Keratinocyte (primary cell): Measurements from ENCODE around the gene TBC1D14. TPM values are rescaled to one million over a fixed set of nuclear protein-coding genes. Genes with fewer than 3 reads are reported as not detected.
A peak's percentile ranks its signal among the peaks of the same experiment; 100 is the strongest.

ENCODE experiments used
- DNase-seq: peaks from one replicate; pipeline ENCODE4 v3.0.0-alpha.2; 2011; ENCODE audit warnings: low read depth, missing footprints, low spot score
- FAIRE-seq: peaks from 2 replicates; lab custom pipeline; 2011; peaks lifted over from hg19 to GRCh38; lab: Jason Lieb, UNC
- H2AFZ ChIP-seq: 2 replicates; pipeline ENCODE4 v1.6.0; 2012; ENCODE audit warnings: low read length, control low read depth, inconsistent platforms; ENCODE audit not compliant: control insufficient read depth
- H3K27ac ChIP-seq: 2 replicates; pipeline ENCODE4 v1.5.1; 2011; ENCODE audit warnings: low read length; ENCODE audit not compliant: control insufficient read depth, insufficient read depth
- H3K27me3 ChIP-seq: 3 replicates; pipeline ENCODE4 v1.6.0; 2011; ENCODE audit warnings: low read length; ENCODE audit not compliant: control insufficient read depth, insufficient read depth; ENCODE audit errors: extremely low read depth
- H3K36me3 ChIP-seq, 2 experiments: 2 replicates in 1 of 2; 3 replicates in 1 of 2; pipeline ENCODE4 v1.5.1; 2011; ENCODE audit warnings: low read length in 2 of 2, mild to moderate bottlenecking in 1 of 2; ENCODE audit not compliant: control insufficient read depth in 2 of 2, insufficient read depth in 2 of 2; ENCODE audit errors: extremely low read depth in 1 of 2
- H3K4me1 ChIP-seq: 3 replicates; pipeline ENCODE4 v1.5.1; 2011; ENCODE audit warnings: low read length; ENCODE audit not compliant: control insufficient read depth, insufficient read depth; ENCODE audit errors: extremely low read depth
- H3K4me2 ChIP-seq: 3 replicates; pipeline ENCODE4 v1.6.0; 2011; ENCODE audit warnings: low read depth, low read length; ENCODE audit not compliant: control insufficient read depth, insufficient read depth; ENCODE audit errors: extremely low read depth
- H3K4me3 ChIP-seq, 3 experiments: fragments of 200-600 bp in 1 of 3; sonication (generic) in 1 of 3; 2 replicates in 2 of 3; 3 replicates in 1 of 3; pipeline ENCODE4 v1.5.1; 2011 to 2016; ENCODE audit warnings: low read length in 3 of 3, mild to moderate bottlenecking in 3 of 3, control low read depth in 2 of 3, inconsistent platforms in 1 of 3, low read depth in 1 of 3, mixed read lengths in 1 of 3, mixed run types in 1 of 3, moderate library complexity in 1 of 3; ENCODE audit not compliant: control insufficient read depth in 2 of 3, insufficient read depth in 2 of 3; ENCODE audit errors: extremely low read depth in 1 of 3
- H3K79me2 ChIP-seq: 2 replicates; pipeline ENCODE4 v1.6.0; 2012; ENCODE audit warnings: low read length; ENCODE audit not compliant: control insufficient read depth, insufficient read depth
- H3K9ac ChIP-seq: 3 replicates; pipeline ENCODE4 v1.6.0; 2011; ENCODE audit warnings: low read length; ENCODE audit not compliant: control insufficient read depth, insufficient read depth; ENCODE audit errors: extremely low read depth
- H3K9me1 ChIP-seq: 3 replicates; pipeline ENCODE4 v1.6.0; 2011; ENCODE audit warnings: low read length; ENCODE audit not compliant: control insufficient read depth, insufficient read depth; ENCODE audit errors: extremely low read depth
- H3K9me3 ChIP-seq: 2 replicates; pipeline ENCODE4 v1.5.1; 2012; ENCODE audit warnings: low read depth, low read length; ENCODE audit not compliant: control insufficient read depth
- H4K20me1 ChIP-seq: 3 replicates; pipeline ENCODE4 v1.6.0; 2011; ENCODE audit warnings: low read length; ENCODE audit not compliant: control insufficient read depth, insufficient read depth; ENCODE audit errors: extremely low read depth
- EZH2 ChIP-seq: IDR thresholded peaks from one replicate; pipeline ENCODE4 v1.6.1; 2012; ENCODE audit warnings: inconsistent platforms, mild to moderate bottlenecking, low read length, moderate library complexity
- dilution Hi-C: fragments of 300-500 bp; cut with MboI; formaldehyde crosslinking; loops from one replicate; pipeline ENCODE4 v1.7.0; 2020; ENCODE audit warnings: low sequenced_read_pairs; ENCODE audit not compliant: extremely low pct_ligation_motif_present
- polyA plus RNA-seq, 5 experiments: library from polyadenylated mRNA; depleted of rRNA in 3 of 5; stranded (reverse) in 3 of 5; stranded (forward) in 1 of 5; unstranded in 1 of 5; fragments of >200 nt; gene quantifications; 1 replicate in 1 of 5; 2 replicates in 3 of 5; 3 replicates in 1 of 5; pipeline versions ENCODE4 v1.2.1 to v1.2.3, GENCODE V29; 2011 to 2012; ENCODE audit warnings: missing spikeins in 2 of 5, low read depth in 1 of 5, low replicate concordance in 1 of 5
- TF ChIP-seq, protein P1 (sequence below), 3 experiments: IDR thresholded peaks in 1 of 3; conservative IDR thresholded peaks in 1 of 3; optimal IDR thresholded peaks in 1 of 3; 2 replicates in 2 of 3; 3 replicates in 1 of 3; pipeline versions ENCODE3 to v1.5.1; 2011; ENCODE audit warnings: low read length in 3 of 3, mild to moderate bottlenecking in 3 of 3, moderate library complexity in 2 of 3, control low read depth in 1 of 3, inconsistent platforms in 1 of 3; ENCODE audit not compliant: insufficient read depth in 2 of 3; ENCODE audit errors: extremely low read depth in 1 of 3

The TBC1D14 gene
- polyA plus RNA-seq, 1 donor (not counting 4 experiments of a cell fraction or from before 2014, with no cell fraction given), result 55.1 TPM

DNA sequence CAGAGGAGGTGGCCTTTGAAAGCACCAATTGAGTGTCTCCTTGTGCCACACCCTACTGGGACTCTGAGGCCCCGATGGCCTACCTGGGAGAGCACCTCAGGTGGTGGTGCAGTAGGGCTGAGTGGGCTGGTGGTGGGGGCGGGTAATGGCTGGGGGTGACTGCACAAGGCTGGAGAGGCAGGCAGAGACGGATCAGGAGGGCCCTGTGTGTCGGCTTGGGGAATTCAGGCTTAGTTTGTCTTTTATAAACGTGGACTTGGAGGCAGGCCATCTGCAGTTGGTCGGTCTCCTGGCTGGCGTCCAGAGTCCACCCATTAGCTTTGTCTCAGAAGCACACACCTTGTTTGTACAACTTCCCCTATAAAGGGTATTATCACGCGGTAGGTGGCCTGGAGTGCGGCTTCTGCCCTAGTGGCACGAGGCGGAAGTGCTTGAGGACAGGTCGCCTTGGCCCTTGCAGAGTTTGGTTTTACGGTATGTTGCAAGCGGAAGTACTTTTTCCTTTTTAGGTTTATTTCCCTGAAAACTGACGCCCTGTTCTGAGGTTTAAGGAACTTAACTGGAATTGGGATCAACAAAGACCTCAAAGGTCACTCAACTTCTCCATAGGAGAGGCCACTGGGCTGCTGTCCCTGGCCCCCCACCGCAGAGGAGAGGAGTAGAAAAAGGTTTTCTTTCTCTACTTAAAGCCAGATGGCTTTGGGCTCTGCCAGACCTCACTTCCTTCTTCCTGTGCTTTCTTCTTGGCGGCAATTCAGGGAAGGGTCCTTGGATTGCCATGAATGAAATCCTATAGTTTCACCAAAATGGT, 8.0 kb downstream of the TBC1D14 start:
- no peaks in the 10 kb centered on the region for H3K9me1 ChIP-seq
- peaks cover 9% of the 10 kb centered on the region for H3K4me1 ChIP-seq
- dilution Hi-C loops, result no loop called here
- no peak overlapping the region for H2AFZ ChIP-seq
- no peaks in the 10 kb centered on the region for H3K36me3 ChIP-seq
- no peak overlapping the region for H3K4me3 ChIP-seq
- H3K27ac ChIP-seq, result no peak overlapping the region
- no peak for FAIRE-seq
- H3K9ac ChIP-seq, result no peak overlapping the region
- no peaks in the 10 kb centered on the region for H3K27me3 ChIP-seq
- no peaks in the 10 kb centered on the region for H4K20me1 ChIP-seq
- no peaks in the 10 kb centered on the region for H3K79me2 ChIP-seq
- H3K9me3 ChIP-seq, result no peaks in the 10 kb centered on the region
- TF ChIP-seq EZH2, result no peak
- TF ChIP-seq, protein P1, sequence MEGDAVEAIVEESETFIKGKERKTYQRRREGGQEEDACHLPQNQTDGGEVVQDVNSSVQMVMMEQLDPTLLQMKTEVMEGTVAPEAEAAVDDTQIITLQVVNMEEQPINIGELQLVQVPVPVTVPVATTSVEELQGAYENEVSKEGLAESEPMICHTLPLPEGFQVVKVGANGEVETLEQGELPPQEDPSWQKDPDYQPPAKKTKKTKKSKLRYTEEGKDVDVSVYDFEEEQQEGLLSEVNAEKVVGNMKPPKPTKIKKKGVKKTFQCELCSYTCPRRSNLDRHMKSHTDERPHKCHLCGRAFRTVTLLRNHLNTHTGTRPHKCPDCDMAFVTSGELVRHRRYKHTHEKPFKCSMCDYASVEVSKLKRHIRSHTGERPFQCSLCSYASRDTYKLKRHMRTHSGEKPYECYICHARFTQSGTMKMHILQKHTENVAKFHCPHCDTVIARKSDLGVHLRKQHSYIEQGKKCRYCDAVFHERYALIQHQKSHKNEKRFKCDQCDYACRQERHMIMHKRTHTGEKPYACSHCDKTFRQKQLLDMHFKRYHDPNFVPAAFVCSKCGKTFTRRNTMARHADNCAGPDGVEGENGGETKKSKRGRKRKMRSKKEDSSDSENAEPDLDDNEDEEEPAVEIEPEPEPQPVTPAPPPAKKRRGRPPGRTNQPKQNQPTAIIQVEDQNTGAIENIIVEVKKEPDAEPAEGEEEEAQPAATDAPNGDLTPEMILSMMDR (optimal IDR thresholded peaks at IDR 0.05 in 1 of 3, IDR thresholded peaks at IDR 0.05 in 1 of 3, conservative IDR thresholded peaks at IDR 0.05 in 1 of 3; ENCODE audit: extremely low read depth in 1 of 3, insufficient read depth in 2 of 3, low read length in 3 of 3), result peak in 1 of 3 experiments; percentile 38
- no peak for DNase-seq
- H3K4me2 ChIP-seq, result no peak overlapping the region

DNA sequence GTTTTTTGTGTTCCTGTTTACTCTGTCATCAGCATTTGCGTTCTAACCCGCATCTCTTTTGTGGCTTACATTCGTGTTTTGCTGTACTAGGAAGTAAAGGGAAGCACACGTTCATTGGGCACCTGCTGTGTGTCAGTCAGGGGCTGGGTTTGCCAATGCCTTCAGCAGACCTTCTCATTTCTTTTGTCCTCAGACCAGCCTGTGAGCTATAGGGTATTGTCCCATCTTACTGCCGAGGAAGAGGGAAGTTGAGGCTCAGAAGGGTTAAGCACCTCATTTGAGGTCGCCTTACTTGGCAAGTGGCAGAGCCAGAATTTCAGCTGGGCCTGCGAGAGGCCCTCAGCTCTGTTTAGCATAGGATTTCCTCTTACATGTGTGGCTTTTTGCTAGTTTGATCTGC, 8.7 kb downstream of the TBC1D14 start:
- Histone ChIP-seq H2AFZ (no peak overlapping the region), H3K4me1 (peaks cover 9% of the 10 kb centered on the region), H3K27ac (no peak overlapping the region), H3K4me2 (no peak overlapping the region), H3K36me3 (no peaks in the 10 kb centered on the region), H4K20me1 (no peaks in the 10 kb centered on the region), H3K9me1 (no peaks in the 10 kb centered on the region), H3K9ac (no peak overlapping the region), H3K4me3 (no peak overlapping the region), H3K79me2 (no peaks in the 10 kb centered on the region), H3K27me3 (no peaks in the 10 kb centered on the region), H3K9me3 (no peaks in the 10 kb centered on the region)
- DNase-seq (no peak), FAIRE-seq (no peak)
- TF ChIP-seq, protein P1 (optimal IDR thresholded peaks at IDR 0.05 in 1 of 3, IDR thresholded peaks at IDR 0.05 in 1 of 3, conservative IDR thresholded peaks at IDR 0.05 in 1 of 3; ENCODE audit: extremely low read depth in 1 of 3, insufficient read depth in 2 of 3, low read length in 3 of 3), result no peak
- TF ChIP-seq EZH2, result no peak
- dilution Hi-C loops, result no loop called here
